Activated CD4-positive, alpha-beta T cell treated with anti-CD3 and anti-CD28 coated beads, Interleukin-2, Interleukin-6, amounts not matched to agents 100 ng/mL and 50 ng/mL, durations not matched to agents 16 hours and 8 hours (primary cell): Measurements from ENCODE around the gene PDE4C.

Experiments
- DNase-seq: peaks from one replicate; pipeline ENCODE4 v3.0.0-alpha.2; 2020

The PDE4C gene

GRCh38 chr19:18254546-18255503 lies 28.6 kb upstream of the PDE4C start:
- no peak for DNase-seq

GRCh38 chr19:18253716-18254115 lies 27.5 kb upstream of the PDE4C start:
- DNase-seq = no peak

- no peak for DNase-seq
Observed at GRCh38 chr19:18253130-18253529, 26.9 kb upstream of the PDE4C start.

GRCh38 chr19:18252370-18252717 lies 26.1 kb upstream of the PDE4C start:
- no peak for DNase-seq

GRCh38 chr19:18251587-18252369 lies 25.5 kb upstream of the PDE4C start:
- DNase-seq = peak; percentile 84

GRCh38 chr19:18249834-18250233 lies 23.6 kb upstream of the PDE4C start:
- no peak for DNase-seq

GRCh38 chr19:18245297-18245696 lies 19.1 kb upstream of the PDE4C start:
- no peak for DNase-seq

GRCh38 chr19:18239303-18239702 lies 13.1 kb upstream of the PDE4C start:
- DNase-seq = no peak

GRCh38 chr19:18234194-18234593 lies 8.0 kb upstream of the PDE4C start:
- DNase-seq = no peak

- DNase-seq = peak; percentile 43
Observed at GRCh38 chr19:18233224-18233825, 7.1 kb upstream of the PDE4C start.

- DNase-seq = no peak
Observed at GRCh38 chr19:18232540-18233223, 6.4 kb upstream of the PDE4C start.

- no peak for DNase-seq
Observed at GRCh38 chr19:18231775-18232174, 5.5 kb upstream of the PDE4C start.

GRCh38 chr19:18230941-18231734 lies 4.9 kb upstream of the PDE4C start:
- DNase-seq = no peak

GRCh38 chr19:18229915-18230314 lies 3.7 kb upstream of the PDE4C start:
- DNase-seq = no peak

- peak; percentile 30 for DNase-seq
Observed at GRCh38 chr19:18229474-18229873, 3.2 kb upstream of the PDE4C start.

GRCh38 chr19:18227781-18228271 lies 1.6 kb upstream of the PDE4C start:
- DNase-seq = no peak

- no peak for DNase-seq
Observed at GRCh38 chr19:18226956-18227780, 930 bp upstream of the PDE4C start.

- DNase-seq = no peak
Observed at GRCh38 chr19:18225355-18225701, 910 bp downstream of the PDE4C start.

- peak; percentile 97 for DNase-seq
Observed at GRCh38 chr19:18224525-18225354, 1.5 kb downstream of the PDE4C start.

GRCh38 chr19:18223860-18224524 lies 2.2 kb downstream of the PDE4C start:
- peak; percentile 48 for DNase-seq
